ENCODE data around the gene MLXIP. TPM values are rescaled to one million over a fixed set of nuclear protein-coding genes. Genes with fewer than 3 reads are reported as not detected.

MLXIP gene
- total and polyA plus RNA-seq, 2 of the 4 experiments (the other 2 are of a cell fraction): 2.7 to 10.8 TPM

- H2AFZ ChIP-seq (replicated peaks; ENCODE audit: low read length, poor library complexity): no peak overlapping the region
- in situ Hi-C loops (cut with MboI; ENCODE audit: low sequenced_read_pairs): no loop called here
- POLR2A ChIA-PET (ENCODE audit: unreplicated experiment): no interaction called here
- no peak overlapping the region for H3K4ac ChIP-seq (ENCODE audit: low read depth, low read length)
- no peak overlapping the region for H4K5ac ChIP-seq (ENCODE audit: low read depth, low read length)
- CTCF ChIA-PET: interaction anchor here (0.6 kb wide), 1 partner anchor 145 kb away, joined by 3 read pairs; no protein-coding TSS in a partner anchor
- H3K9me3 ChIP-seq (ENCODE audit: control insufficient read depth, insufficient read depth, low read length): no peaks in the 10 kb centered on the region
- TF ChIP-seq POLR2A (IDR thresholded peaks at IDR 0.05; ENCODE audit: low read depth, low read length) (no peak), MAZ (IDR thresholded peaks at IDR 0.05; ENCODE audit: borderline replicate concordance, low read depth, low read length) (no peak), CHD1 (IDR thresholded peaks at IDR 0.05; ENCODE audit: low read depth, low read length) (no peak), MXI1 (IDR thresholded peaks at IDR 0.05; ENCODE audit: borderline replicate concordance, low read depth, low read length) (no peak)
- TF ChIP-seq, protein P1, sequence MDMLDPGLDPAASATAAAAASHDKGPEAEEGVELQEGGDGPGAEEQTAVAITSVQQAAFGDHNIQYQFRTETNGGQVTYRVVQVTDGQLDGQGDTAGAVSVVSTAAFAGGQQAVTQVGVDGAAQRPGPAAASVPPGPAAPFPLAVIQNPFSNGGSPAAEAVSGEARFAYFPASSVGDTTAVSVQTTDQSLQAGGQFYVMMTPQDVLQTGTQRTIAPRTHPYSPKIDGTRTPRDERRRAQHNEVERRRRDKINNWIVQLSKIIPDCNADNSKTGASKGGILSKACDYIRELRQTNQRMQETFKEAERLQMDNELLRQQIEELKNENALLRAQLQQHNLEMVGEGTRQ (IDR thresholded peaks at IDR 0.05; ENCODE audit: low read depth, low read length): no peak
- H2BK120ac ChIP-seq (ENCODE audit: low read depth, low read length): no peak overlapping the region
- ATAC-seq (ENCODE audit: low read depth) (no peak), DNase-seq (no peak)
- H3K18ac ChIP-seq (ENCODE audit: low read depth, low read length): no peak overlapping the region
- no peak overlapping the region for H4K91ac ChIP-seq (ENCODE audit: insufficient read depth, low read depth, low read length)
- dilution Hi-C loops (cut with HindIII; ENCODE audit: low sequenced_read_pairs, unreplicated experiment): no loop called here
- H3K4me2 ChIP-seq (ENCODE audit: low read depth, low read length): no peak overlapping the region
- H3K56ac ChIP-seq (ENCODE audit: extremely low read depth, insufficient read depth, low read length): no peak overlapping the region
- H4K20me1 ChIP-seq (ENCODE audit: insufficient read depth, low read length): peaks cover 23% of the 10 kb centered on the region
- H2BK15ac ChIP-seq (ENCODE audit: low read depth, low read length): no peak overlapping the region
- peaks cover 20 to 55% of the 10 kb centered on the region in 2 experiments for H3K79me1 ChIP-seq (ENCODE audit: low read depth in 1 of 2, low read length in 2 of 2)
- H2AK5ac ChIP-seq (ENCODE audit: low read depth, low read length): no peak overlapping the region
- H3K14ac ChIP-seq (replicated peaks; ENCODE audit: low read depth, low read length): no peak overlapping the region
- H2BK5ac ChIP-seq (ENCODE audit: low read depth, low read length, poor library complexity, severe bottlenecking): no peak overlapping the region
- no peaks in the 10 kb centered on the region for H3K27me3 ChIP-seq (ENCODE audit: control insufficient read depth, insufficient read depth, low read length)
- intact Hi-C loops (cut with micrococcal nuclease): no loop called here
- H3K9me1 ChIP-seq (ENCODE audit: insufficient read depth, low read length): peaks cover 15% of the 10 kb centered on the region
- H3K27ac ChIP-seq (ENCODE audit: insufficient read depth, low read length): no peak overlapping the region
- H3K4me3 ChIP-seq (ENCODE audit: insufficient read depth, low read depth, low read length): no peak overlapping the region
- H3K9ac ChIP-seq (ENCODE audit: low read depth, low read length): no peak overlapping the region
- H4K8ac ChIP-seq (ENCODE audit: low read depth in 2 of 2, low read length in 2 of 2): no peak overlapping the region
- no peak overlapping the region for H2AK9ac ChIP-seq (replicated peaks; ENCODE audit: low read depth, low read length, poor library complexity)
- H3K4me1 ChIP-seq (ENCODE audit: control insufficient read depth, insufficient read depth, low read length): peaks cover 13% of the 10 kb centered on the region
- peaks cover 6% of the 10 kb centered on the region; the same call in 1 of the 2 replicates for H3K36me3 ChIP-seq (ENCODE audit: control insufficient read depth, insufficient read depth, low read length)
- WGBS, 2 experiments (ENCODE audit: extremely low coverage in 2 of 2, insufficient read length in 1 of 2): no CpG with 5 or more reads among the region's 2 CpGs
- no peak overlapping the region for H2BK20ac ChIP-seq (ENCODE audit: low read depth, low read length)
- no TSS peak for BruUV-seq (replicated peaks)
- no peak overlapping the region for H3K23ac ChIP-seq (ENCODE audit: low read depth, low read length)
These were observed 32.6 kb downstream of the MLXIP start for GRCh38 chr12:122111089-122111641.

Measured in IMR-90 (cell line).